ENCODE measurements around the gene WDR48. TPM values are rescaled to one million over a fixed set of nuclear protein-coding genes. Genes with fewer than 3 reads are reported as not detected.

The WDR48 gene
- total RNA-seq, 1 donor from 2014 or later, result 58.9 TPM

GRCh38 chr3:39079530-39079929 is 27.7 kb downstream of the WDR48 start:
- peaks cover 59% of the 10 kb centered on the region for H3K36me3 Mint-ChIP-seq
- no peaks in the 10 kb centered on the region for H3K4me1 Mint-ChIP-seq
- no peak overlapping the region for H3K4me3 Mint-ChIP-seq
- H3K9me3 Mint-ChIP-seq, result no peaks in the 10 kb centered on the region
- no peak for TF ChIP-seq CTCF (IDR thresholded peaks at IDR 0.05; ENCODE audit: unreplicated experiment)
- no peak for DNase-seq (ENCODE audit: low spot score in 2 of 2, unreplicated experiment in 2 of 2)
- no peak overlapping the region for H3K27ac Mint-ChIP-seq
- H3K27me3 Mint-ChIP-seq (ENCODE audit: low read depth), result no peaks in the 10 kb centered on the region

GRCh38 chr3:39080026-39080425 is 28.2 kb downstream of the WDR48 start:
- no peaks in the 10 kb centered on the region for H3K27me3 Mint-ChIP-seq (ENCODE audit: low read depth)
- no peak overlapping the region for H3K27ac Mint-ChIP-seq
- no peaks in the 10 kb centered on the region for H3K9me3 Mint-ChIP-seq
- H3K4me1 Mint-ChIP-seq, result no peaks in the 10 kb centered on the region
- no peak for DNase-seq (ENCODE audit: low spot score in 2 of 2, unreplicated experiment in 2 of 2)
- no peak overlapping the region for H3K4me3 Mint-ChIP-seq
- TF ChIP-seq CTCF (IDR thresholded peaks at IDR 0.05; ENCODE audit: unreplicated experiment), result no peak
- H3K36me3 Mint-ChIP-seq, result peaks cover 56% of the 10 kb centered on the region

- DNase-seq (ENCODE audit: low spot score in 2 of 2, unreplicated experiment in 2 of 2), result no peak
- H3K27me3 Mint-ChIP-seq (ENCODE audit: low read depth), result no peaks in the 10 kb centered on the region
- peaks cover 47% of the 10 kb centered on the region for H3K36me3 Mint-ChIP-seq
- no peaks in the 10 kb centered on the region for H3K9me3 Mint-ChIP-seq
- H3K4me3 Mint-ChIP-seq, result no peak overlapping the region
- no peak overlapping the region for H3K27ac Mint-ChIP-seq
- TF ChIP-seq CTCF (IDR thresholded peaks at IDR 0.05; ENCODE audit: unreplicated experiment), result no peak
- no peaks in the 10 kb centered on the region for H3K4me1 Mint-ChIP-seq
These were observed 31.0 kb downstream of the WDR48 start for GRCh38 chr3:39082666-39083313.

GRCh38 chr3:39086144-39086543 is 34.3 kb downstream of the WDR48 start:
- peaks cover 53% of the 10 kb centered on the region for H3K36me3 Mint-ChIP-seq
- DNase-seq (ENCODE audit: low spot score in 2 of 2, unreplicated experiment in 2 of 2), result no peak

GRCh38 chr3:39088456-39088855 is 36.6 kb downstream of the WDR48 start:
- H3K9me3 Mint-ChIP-seq, result no peaks in the 10 kb centered on the region
- no peak for DNase-seq (ENCODE audit: low spot score in 2 of 2, unreplicated experiment in 2 of 2)
- peaks cover 44% of the 10 kb centered on the region for H3K36me3 Mint-ChIP-seq
- no peaks in the 10 kb centered on the region for H3K4me1 Mint-ChIP-seq
- H3K27ac Mint-ChIP-seq, result no peak overlapping the region
- H3K27me3 Mint-ChIP-seq (ENCODE audit: low read depth), result no peaks in the 10 kb centered on the region
- no peak for TF ChIP-seq CTCF (IDR thresholded peaks at IDR 0.05; ENCODE audit: unreplicated experiment)
- no peak overlapping the region for H3K4me3 Mint-ChIP-seq

More at GRCh38 chr3:39086144-39086543, 34.3 kb downstream of the WDR48 start:
- no peaks in the 10 kb centered on the region for H3K4me1 Mint-ChIP-seq
- no peaks in the 10 kb centered on the region for H3K9me3 Mint-ChIP-seq
- no peak for TF ChIP-seq CTCF (IDR thresholded peaks at IDR 0.05; ENCODE audit: unreplicated experiment)
- H3K27ac Mint-ChIP-seq, result no peak overlapping the region
- no peak overlapping the region for H3K4me3 Mint-ChIP-seq
- no peaks in the 10 kb centered on the region for H3K27me3 Mint-ChIP-seq (ENCODE audit: low read depth)
